Panc1 (cell line): ENCODE data around the gene UNC45B. TPM values are rescaled to one million over a fixed set of nuclear protein-coding genes. Genes with fewer than 3 reads are reported as not detected.

ENCODE experiments used
- ATAC-seq: fragments of 200-7000 bp; cut with Tn5 transposase; 2 replicates; pipeline ENCODE4 v1.9.1; 2020; ENCODE audit warnings: mild to moderate bottlenecking, moderate library complexity
- BruUV-seq: library from RNA; stranded (reverse); fragments of 400-500 nt; replicated peaks from 2 replicates; lab custom pipeline; 2021; lab: Mats Ljungman, UMichigan
- CTCF ChIA-PET: fragments of 300-600 bp; sonication (Branson Sonifier 250); formaldehyde crosslinking; loops from one replicate; lab custom pipeline; 2022; ENCODE audit warnings: antibody characterized with exemption; lab: Charles Lee
- POLR2A ChIA-PET: fragments of 300-600 bp; sonication (Branson Sonifier 250); formaldehyde crosslinking; loops from one replicate; lab custom pipeline; 2022; ENCODE audit warnings: antibody characterized with exemption; lab: Charles Lee
- DNase-seq: peaks from one replicate; pipeline ENCODE4 v3.0.0-alpha.2; 2010; ENCODE audit warnings: low read depth, low spot score
- H3K27ac ChIP-seq: 2 replicates; pipeline ENCODE4 v1.5.1; 2011; ENCODE audit warnings: mild to moderate bottlenecking, low read length, inconsistent platforms
- H3K27me3 ChIP-seq: fragments of 200-500 bp; sonication (Bioruptor generic); 2 replicates; pipeline ENCODE4 v1.6.0; 2014; ENCODE audit warnings: low read length, inconsistent platforms; ENCODE audit not compliant: control insufficient read depth, insufficient read depth
- H3K36me3 ChIP-seq: fragments of 200-500 bp; sonication (Bioruptor generic); 2 replicates; pipeline ENCODE4 v1.5.1; 2014; ENCODE audit warnings: inconsistent platforms, mild to moderate bottlenecking, low read length, moderate library complexity; ENCODE audit not compliant: control insufficient read depth, insufficient read depth
- H3K4me1 ChIP-seq: 2 replicates; pipeline ENCODE4 v1.5.1; 2011; ENCODE audit warnings: inconsistent platforms, mild to moderate bottlenecking, low read length, moderate library complexity; ENCODE audit not compliant: control insufficient read depth, insufficient read depth
- H3K4me3 ChIP-seq, 2 experiments: 2 replicates each; pipeline ENCODE4 v1.5.1; 2011 to 2012; ENCODE audit warnings: low read depth in 2 of 2, low read length in 2 of 2, mild to moderate bottlenecking in 2 of 2, inconsistent platforms in 1 of 2, moderate library complexity in 1 of 2
- H3K9me3 ChIP-seq: fragments of 200-500 bp; sonication (Bioruptor generic); 2 replicates; pipeline ENCODE4 v1.5.1; 2014; ENCODE audit warnings: low read depth, mild to moderate bottlenecking, inconsistent platforms, low read length, moderate library complexity; ENCODE audit not compliant: control insufficient read depth, insufficient read depth
- CTCF ChIP-seq: fragments of 450-650 bp; IDR thresholded peaks from 2 replicates; pipeline ENCODE4 v1.5.1; 2017; ENCODE audit warnings: mild to moderate bottlenecking
- POLR2AphosphoS5 ChIP-seq: IDR thresholded peaks from 2 replicates; pipeline ENCODE4 v1.6.1; 2012; ENCODE audit warnings: mild to moderate bottlenecking, low read depth, low read length, moderate library complexity
- REST ChIP-seq, 2 experiments: IDR thresholded peaks; 2 replicates each; pipeline ENCODE4 v1.6.1; 2011 to 2012; ENCODE audit warnings: low read depth in 2 of 2, control low read depth in 1 of 2, low read length in 1 of 2, mild to moderate bottlenecking in 1 of 2, moderate library complexity in 1 of 2; ENCODE audit not compliant: insufficient read depth in 1 of 2
- SIN3A ChIP-seq: IDR thresholded peaks from 2 replicates; pipeline ENCODE4 v1.6.1; 2012; ENCODE audit warnings: low read depth, mild to moderate bottlenecking, low read length, moderate library complexity, borderline replicate concordance; ENCODE audit not compliant: insufficient read depth
- TCF7L2 ChIP-seq: IDR thresholded peaks from 2 replicates; pipeline ENCODE4 v1.6.1; 2011; ENCODE audit warnings: mild to moderate bottlenecking, low read depth, low read length, inconsistent platforms
- in situ Hi-C: cut with HindIII; loops from 2 replicates; pipeline ENCODE4 v1.10.0; 2016; ENCODE audit warnings: low sequenced_read_pairs, low pct_unique_long_range_greater_than_20kb
- intact Hi-C: fragments of 100-400 bp; cut with micrococcal nuclease; formaldehyde crosslinking; loops from one replicate; pipeline ENCODE4 v1.10.0; 2022; ENCODE audit not compliant: unreplicated experiment
- total RNA-seq: library from RNA; stranded (reverse); gene quantifications from one replicate; pipeline ENCODE4 v1.2.1, GENCODE V29; 2021; ENCODE audit not compliant: unreplicated experiment

Gene UNC45B
- total RNA-seq, 1 experiment from 2014 or later: not detected

GRCh38 chr17:35212668-35213067, 65.1 kb downstream of the UNC45B start:
- POLR2A ChIA-PET: no interaction called here
- H3K27ac ChIP-seq: no peak overlapping the region
- in situ Hi-C loops: no loop called here
- peaks cover 3% of the 10 kb centered on the region; the same call in 1 of the 2 replicates for H3K27me3 ChIP-seq
- no peaks in the 10 kb centered on the region for H3K4me1 ChIP-seq
- CTCF ChIA-PET: no interaction called here
- TF ChIP-seq TCF7L2 (no peak), CTCF (no peak), POLR2AphosphoS5 (no peak), SIN3A (no peak), REST (IDR thresholded peaks at IDR 0.05; ENCODE audit: insufficient read depth in 1 of 2, low read depth in 2 of 2, low read length in 1 of 2) (no peak)
- DNase-seq: no peak
- H3K36me3 ChIP-seq: no peaks in the 10 kb centered on the region
- H3K9me3 ChIP-seq: no peaks in the 10 kb centered on the region
- no TSS peak for BruUV-seq
- intact Hi-C loops: loop anchor here (10.0 kb wide), 1 partner anchor 58 kb away; no protein-coding TSS in a partner anchor
- ATAC-seq: no peak
- no peak overlapping the region for H3K4me3 ChIP-seq

GRCh38 chr17:35213412-35213940, 65.9 kb downstream of the UNC45B start:
- peaks cover 3% of the 10 kb centered on the region; the same call in 1 of the 2 replicates for H3K27me3 ChIP-seq
- CTCF ChIA-PET: no interaction called here
- in situ Hi-C loops (no loop called here), intact Hi-C loops (loop anchor here (10.0 kb wide), 1 partner anchor 59 kb away; no protein-coding TSS in a partner anchor)
- no peak overlapping the region for H3K4me3 ChIP-seq
- H3K4me1 ChIP-seq: no peaks in the 10 kb centered on the region
- no peaks in the 10 kb centered on the region for H3K36me3 ChIP-seq
- no peak for ATAC-seq
- TF ChIP-seq POLR2AphosphoS5 (no peak), CTCF (no peak)
- BruUV-seq: no TSS peak
- no peak for DNase-seq
- POLR2A ChIA-PET: no interaction called here
- no peaks in the 10 kb centered on the region for H3K9me3 ChIP-seq
- H3K27ac ChIP-seq: no peak overlapping the region
